Activated CD4-positive, alpha-beta T cell treated with anti-CD3 and anti-CD28 coated beads, Interleukin-2, amount 50 U/mL, for 4 hours (primary cell): ENCODE data around the gene TRIM69.
A peak's percentile ranks its signal among the peaks of the same experiment; 100 is the strongest.
"Not testable (repeated sequence)": the region's sequence is repeated elsewhere in the genome, so short reads cannot be mapped to it uniquely, and the experiment has no call there.

Experiments
- DNase-seq, 2 experiments: peaks; one replicate each; pipeline ENCODE4 v3.0.0-alpha.2; 2020

Gene TRIM69

DNA sequence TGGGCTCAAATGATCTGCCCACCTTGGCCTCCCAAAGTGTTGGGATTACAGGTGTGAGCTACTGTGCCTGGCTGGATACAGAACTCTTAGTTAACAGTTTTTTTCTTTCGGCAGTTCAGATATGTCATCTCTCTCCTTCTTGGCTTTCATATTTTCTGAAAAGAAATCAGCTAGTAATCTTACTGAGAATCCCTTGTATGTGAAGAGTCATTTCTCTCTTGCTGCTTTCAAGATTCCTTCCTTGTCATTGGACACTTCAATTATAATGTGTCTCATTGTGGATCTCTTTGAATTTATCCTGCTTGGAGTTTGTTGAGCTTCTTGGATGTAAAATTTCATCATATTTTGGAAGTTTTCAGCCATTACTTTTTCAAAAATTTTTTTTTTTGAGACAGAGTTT is 17.0 kb downstream of the TRIM69 start:
- DNase-seq, result no peak

DNA sequence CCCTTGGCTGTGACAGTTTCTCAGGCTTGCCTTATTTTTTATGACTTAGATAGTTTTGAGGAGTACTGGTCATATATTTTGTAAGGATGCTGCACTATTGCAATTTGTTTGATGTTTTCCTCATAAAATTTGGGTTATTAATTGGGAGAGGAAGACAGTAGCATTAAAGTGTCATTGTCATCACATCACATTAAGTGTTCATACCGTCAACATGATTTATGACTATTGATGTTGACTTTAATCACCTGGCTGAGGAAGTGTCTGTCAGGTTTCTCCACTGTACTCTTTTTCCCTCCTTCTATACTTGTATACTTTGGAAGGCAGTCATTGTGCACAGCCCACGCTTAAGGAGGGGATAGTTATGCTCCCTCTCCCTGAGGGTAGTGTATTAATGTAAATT is 26.9 kb downstream of the TRIM69 start:
- DNase-seq, result no peak

DNA sequence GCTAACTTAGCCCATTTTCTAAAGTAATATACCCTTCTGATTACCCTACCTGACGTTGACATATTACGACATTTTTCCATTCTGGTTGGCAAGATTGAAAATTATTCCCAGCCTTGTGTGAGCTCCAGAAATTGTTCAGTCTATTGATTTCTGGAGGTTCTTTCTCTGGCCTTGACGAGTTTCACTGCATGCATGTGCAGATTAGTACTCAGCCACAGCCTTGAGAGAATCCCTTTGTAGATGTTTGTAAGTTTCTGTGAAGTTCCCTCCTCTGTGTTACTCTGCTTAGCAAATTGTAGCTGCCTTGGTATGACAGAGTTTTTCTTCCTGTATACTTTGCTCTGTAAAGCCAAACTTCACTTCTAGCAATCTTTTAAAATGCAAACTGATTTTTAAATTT is 27.5 kb downstream of the TRIM69 start:
- DNase-seq, result no peak

DNA sequence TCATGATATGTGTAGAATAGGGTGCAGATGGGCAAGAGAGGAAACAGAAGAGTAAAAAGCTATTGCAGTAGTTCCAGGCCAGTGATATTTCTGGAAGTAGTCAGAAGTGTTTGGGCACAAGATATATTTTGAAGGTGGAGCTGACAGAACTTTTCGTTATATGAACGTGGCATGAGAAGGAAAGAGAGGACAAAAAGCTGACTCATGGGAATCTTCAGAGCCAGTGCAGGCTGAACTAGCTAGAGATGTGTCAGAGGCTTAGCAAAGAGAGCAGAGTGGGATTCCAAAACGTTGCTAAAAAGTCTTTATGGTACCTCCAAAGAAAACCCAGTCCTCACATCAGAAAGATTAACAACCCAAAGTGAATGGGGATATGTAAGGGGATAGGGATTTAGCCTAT is 28.7 kb downstream of the TRIM69 start:
- no peak for DNase-seq

DNA sequence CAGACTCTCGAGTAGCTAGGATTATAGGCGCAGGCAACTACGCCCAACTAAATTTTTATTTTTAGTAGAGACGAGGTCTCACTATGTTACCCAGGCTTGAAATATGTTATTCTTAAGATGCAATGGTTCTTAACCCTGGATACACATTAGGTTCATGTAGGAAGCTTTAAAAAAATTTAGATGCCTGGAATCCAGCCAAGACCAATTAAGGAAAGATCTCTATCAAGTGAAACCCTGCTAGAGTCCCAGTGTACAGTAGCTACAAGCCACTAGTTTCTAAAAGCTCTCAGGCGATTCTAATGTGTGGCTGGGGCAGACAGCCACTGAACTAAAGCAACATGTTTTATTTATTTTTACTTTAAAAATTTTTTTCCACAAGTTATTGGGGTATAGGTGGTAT is 33.2 kb downstream of the TRIM69 start:
- no peak for DNase-seq

DNA sequence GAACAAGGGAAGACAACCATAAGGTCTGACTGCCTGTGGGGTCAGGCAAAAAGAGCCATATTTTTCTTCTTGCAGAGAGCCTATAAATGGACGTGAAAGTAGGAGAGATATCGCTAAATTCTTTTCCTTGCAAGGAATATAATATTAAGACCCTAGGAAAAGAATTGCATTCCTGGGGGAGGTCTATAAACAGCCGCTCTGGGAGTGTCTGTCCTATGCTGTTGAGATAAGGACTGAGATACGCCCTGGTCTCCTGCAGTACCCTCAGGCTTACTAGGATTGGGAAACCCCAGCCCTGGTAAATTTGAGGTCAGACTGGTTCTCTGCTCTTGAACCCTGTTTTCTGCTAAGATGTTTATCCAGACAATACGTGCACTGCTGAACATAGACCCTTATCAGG is 34.4 kb downstream of the TRIM69 start:
- DNase-seq, result not testable (repeated sequence)

DNA sequence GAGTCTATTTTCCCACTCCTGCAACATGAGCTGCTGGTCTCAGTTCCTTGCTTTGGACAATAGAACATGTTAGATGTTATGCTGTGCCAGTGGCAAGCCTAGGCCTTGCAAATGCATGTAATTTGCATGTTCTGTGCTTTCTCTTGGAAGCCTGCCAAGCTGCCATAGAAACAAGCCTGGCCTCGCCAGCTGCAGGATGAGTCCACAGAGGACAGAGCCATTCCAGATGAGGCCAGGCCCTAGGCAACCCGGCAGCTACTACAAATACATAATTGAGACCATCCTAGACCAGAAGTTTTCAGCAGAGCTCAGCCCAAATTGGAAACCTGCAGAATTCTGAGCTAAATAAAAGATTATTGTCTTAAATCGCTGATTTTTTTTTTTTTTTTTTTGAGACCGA is 39.6 kb downstream of the TRIM69 start:
- DNase-seq, result no peak

DNA sequence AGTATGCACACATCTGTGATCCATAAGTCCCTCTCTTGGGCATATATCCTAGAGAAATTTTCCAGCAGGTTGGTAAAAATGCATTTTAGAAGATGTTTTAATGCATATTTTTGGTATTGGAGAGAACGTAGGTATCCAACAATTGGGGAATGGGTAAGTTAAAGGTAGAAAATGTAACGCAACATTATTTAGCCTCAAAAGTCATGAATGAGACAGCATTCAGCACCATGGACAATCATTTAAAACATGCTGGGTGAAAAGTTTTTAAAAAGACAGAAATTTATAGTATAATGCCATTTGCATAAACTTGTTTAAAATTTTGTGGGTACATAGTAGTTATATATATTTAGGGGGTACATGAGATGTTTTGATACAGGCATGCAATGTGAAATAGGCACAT is 43.4 kb downstream of the TRIM69 start:
- no peak for DNase-seq

DNA sequence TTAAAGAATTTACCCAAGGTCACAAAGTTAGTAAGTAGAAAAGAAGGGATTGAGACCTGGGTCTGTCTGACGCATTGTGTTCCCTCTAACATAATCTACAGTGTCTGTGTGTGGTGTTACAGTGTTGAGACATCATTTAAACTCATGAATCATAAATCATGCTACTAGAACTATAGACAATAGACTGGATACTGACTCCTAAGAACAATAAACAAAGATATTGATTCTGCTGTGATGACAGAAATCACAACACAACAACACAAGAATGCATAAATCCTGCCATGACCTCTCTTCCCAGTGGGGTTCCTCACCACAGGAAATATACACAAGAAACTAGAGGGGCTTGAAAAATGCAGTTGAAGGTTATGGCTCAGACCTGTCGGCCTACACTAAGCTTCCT is 44.3 kb downstream of the TRIM69 start:
- DNase-seq, result no peak

DNA sequence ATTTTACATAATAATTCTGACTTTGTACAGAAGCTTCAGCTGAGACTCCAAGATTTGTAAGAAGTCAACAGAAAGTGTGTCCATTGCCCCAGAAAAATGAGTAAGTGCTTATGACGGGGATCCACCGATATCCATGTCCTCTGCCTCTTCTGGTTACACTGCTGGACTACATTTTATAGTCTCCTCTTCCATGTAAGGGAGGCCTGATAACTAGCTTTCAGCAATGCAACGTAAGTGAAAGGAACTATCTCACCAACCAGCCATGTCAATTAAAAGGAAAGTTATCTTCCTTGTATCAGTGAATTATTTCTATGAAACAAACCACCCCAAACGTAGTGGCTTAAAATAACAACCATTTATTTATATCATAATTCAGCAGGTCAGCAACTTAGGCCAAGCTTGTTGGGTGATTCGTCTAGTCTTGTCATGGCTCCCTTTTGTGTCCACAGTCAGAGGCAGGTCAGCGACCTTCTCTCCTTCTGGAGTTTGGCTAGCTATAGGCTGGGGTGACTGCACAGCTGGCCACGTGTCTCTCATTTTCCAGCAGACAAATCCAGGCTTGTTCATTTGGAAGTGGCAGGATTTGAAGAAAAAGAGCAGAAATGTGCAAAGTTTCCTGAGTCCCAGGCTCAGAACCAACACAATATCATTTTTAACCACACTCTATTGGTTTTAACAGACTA is 44.9 kb downstream of the TRIM69 start:
- no peak for DNase-seq

DNA sequence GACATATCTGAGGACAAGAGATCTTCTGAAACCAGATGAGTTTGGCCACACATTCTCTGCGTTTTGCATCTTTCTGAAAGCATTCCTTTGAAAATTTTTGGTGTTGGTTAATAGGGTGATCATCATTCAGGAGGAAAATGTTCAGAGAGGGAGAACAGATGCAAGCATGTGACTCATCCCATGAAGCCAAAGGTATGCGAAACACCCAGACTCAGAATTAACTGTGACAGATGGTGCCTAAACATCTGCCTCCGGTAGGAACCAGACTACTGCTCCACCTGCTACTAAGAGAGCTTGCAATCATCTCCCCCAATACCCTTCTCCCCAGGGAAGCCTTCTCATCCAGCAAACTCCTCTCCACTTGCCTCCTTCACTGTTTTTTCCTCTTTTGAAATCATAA is 46.2 kb downstream of the TRIM69 start:
- DNase-seq, result no peak

DNA sequence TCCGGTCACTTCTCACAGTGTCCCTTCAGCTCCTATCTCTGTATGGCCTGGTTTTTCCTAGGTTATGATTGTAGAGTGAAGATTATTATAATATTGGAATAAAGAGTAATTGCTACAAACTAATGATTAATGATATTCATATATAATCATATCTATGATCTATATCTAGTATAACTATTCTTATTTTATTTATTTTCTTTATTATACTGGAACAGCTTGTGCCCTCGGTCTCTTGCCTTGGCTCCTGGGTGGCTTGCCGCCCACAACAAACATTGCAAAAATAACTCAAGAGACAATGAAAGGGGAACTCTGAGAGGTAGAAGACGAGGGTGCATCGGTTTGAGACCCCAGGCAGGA is 48.6 kb downstream of the TRIM69 start:
- DNase-seq, result not testable (repeated sequence)

DNA sequence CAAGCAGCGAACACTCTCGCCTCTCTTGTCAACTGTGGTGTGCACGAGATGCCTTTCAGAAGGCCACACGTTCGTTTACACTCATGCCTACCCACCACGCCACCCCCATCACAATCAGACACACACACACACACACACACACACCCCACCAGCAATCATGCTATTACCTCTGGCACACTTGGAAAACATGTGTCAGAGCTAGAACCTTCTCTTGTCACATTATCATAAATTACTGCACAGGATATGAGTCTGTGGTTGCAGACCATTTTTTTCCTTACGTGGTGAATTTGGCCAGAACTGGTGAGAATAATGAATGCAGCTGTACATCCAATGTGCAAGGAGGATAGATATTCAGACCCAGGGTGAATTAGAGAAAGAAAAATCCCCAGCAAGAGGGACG is 52.4 kb downstream of the TRIM69 start:
- DNase-seq, result peak; percentile 29 to 33

DNA sequence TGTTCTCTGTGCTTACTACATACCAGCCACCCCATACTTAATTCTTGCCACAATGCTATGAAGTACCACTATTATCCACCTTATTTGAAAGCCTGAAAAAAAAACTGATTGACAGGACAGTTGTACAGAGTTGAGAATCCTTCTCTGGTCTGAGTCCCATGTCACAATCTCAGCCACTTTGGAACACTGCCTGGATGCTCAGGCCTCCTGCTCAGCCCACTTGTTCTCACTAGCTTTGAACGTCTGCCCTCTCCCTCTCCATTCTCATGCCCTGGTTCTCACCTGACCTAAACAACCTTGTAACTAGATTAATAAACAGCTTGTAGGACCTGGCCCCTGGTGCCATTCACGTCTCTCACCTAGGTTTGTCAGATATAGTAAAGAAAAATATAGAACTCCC is 53.9 kb downstream of the TRIM69 start:
- no peak for DNase-seq

DNA sequence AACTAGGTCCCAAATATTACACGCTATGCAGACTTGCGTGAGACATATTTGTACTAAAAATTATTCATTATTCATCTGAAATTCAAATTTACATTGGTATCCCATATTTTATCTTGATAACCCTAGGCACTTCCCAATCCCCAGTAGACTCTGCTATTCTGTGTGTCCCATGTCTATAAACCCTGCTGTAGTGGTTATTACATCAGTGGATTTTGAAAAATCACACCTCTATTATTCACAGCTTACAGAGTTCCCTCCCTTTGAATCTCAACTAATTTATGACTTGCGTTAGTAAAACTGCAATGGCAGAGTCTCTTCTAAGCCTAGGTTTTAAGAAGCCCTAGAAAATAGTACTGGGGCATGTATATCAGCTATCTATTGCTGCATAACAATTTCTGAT is 54.3 kb downstream of the TRIM69 start:
- DNase-seq, result no peak

DNA sequence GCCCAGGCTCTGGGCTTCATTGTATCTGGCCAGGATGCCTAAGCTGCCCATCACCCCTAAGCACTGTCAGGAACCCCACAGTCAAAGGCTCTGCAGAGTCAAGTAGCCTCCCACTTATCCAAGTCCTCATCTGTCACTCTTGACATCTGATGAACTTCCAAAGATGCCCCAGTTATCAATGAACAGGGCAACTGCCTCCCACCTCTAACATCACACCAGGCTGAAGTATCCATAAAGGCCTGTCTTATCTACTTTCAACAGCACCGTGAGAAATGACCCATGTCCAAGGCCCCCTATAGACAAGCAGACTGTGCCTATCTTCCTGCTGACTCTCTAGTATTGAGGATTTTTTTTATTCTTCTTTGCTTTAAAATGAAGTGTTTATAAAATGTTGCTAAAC is 56.4 kb downstream of the TRIM69 start:
- DNase-seq, result no peak

DNA sequence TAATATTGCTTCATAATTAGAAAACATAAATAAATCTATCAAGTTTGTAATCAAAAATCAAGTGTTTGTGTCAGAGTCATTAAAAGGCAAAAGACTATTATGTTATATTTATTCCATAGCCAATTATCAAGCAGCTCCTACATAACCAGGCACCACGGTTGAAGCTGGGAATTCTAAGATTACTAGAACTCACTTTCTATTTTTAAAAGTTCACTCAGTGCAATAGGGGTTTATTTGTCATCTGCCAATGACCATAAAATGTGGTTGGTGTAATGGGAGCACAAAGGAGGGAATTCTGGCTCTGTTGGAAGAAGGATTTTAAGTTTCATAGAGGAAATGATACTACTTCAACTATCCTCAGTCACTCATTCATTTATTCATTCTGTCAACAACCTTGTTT is 57.7 kb downstream of the TRIM69 start:
- no peak for DNase-seq

DNA sequence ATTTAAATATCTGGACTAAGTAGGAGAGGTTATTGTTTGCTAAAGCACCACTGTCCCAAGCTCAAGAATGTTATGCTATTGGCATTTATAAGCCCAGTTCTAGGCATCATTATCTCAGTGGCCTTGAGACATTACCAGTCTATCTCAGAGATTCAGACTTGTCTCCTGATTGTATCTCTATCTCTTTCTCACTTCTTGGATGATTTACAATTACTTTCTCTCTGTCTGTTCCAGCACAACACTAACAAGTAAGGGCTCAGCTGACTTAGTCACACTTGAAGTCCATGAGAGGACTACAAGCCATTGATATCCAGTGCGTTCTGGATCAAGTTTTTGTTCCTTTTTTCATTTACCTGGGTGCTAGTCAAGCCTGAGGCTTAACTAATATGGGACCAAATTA is 60.2 kb downstream of the TRIM69 start:
- no peak for DNase-seq

DNA sequence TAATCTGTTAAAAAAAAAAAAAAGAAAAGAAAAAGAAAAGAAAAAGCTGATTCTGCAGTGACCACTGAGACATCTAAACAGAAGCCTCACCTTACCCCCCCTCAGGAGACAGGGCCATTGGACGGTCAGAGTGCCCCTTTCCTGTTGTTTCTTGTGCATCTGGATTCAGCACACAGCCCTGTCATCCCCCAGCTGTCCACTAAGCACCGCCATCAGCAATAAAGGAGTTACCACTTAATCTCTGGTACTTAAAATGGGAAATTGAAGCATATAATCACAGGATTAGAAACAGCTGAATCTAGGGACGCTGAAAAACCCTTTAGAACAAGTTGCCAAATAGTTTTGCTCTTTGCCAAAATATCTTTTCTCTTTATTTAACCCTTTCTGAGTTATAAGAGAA is 62.5 kb downstream of the TRIM69 start:
- DNase-seq, result no peak

DNA sequence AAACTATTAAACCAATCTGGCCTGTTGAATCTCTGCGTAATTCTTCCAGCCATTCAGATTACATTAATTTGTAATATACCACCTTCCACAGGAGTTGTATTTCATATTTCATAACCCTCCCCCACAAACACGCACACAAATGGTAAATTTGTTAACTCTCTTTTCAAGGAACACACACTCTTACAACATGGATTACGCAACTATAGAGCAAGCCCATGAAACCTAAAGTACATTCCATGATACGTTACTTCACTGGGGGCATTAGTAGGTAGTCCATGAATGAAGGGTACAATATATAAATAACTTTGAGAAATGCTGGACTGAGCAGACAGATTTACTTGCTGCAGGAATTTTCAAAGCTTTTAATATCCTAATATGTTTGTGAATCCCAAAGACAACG is 65.0 kb downstream of the TRIM69 start:
- no peak for DNase-seq

DNA sequence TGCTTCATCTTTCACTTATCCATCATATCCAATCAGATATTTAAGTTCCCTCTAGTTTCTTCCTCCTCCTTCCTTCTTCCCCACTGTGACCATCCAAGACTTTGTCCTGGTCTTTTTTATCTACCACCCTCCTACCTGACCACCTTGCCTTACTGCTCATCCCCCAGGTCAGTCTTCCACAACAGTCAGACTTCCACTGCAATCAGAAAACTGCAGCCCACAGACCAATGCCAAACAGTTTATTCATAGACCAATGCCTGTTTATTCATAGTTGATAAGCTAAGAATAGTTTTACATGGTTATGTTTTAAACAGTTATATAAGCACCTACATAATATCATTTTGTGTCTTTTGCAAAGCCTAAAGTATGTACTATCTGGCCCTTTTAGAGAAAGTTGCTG is 65.5 kb downstream of the TRIM69 start:
- DNase-seq, result no peak

DNA sequence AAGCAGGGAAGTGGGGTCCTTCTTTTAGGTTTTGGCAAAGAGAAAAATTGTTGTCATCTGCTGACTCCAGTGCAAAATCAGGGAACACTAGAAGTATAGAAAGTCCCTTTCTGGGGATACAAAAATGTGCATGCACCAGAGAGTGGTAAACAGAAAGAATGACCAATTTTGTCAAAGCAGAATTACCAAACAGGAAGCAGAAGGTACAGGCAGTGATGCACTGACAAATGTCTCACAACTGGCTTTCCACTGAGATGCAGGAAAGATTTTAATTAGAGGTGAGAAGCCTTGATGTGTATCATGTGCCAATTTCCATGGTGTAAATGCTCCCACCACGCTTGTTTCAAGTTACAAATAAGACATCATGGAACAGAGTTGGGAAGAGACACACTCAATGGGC is 66.0 kb downstream of the TRIM69 start:
- no peak for DNase-seq

DNA sequence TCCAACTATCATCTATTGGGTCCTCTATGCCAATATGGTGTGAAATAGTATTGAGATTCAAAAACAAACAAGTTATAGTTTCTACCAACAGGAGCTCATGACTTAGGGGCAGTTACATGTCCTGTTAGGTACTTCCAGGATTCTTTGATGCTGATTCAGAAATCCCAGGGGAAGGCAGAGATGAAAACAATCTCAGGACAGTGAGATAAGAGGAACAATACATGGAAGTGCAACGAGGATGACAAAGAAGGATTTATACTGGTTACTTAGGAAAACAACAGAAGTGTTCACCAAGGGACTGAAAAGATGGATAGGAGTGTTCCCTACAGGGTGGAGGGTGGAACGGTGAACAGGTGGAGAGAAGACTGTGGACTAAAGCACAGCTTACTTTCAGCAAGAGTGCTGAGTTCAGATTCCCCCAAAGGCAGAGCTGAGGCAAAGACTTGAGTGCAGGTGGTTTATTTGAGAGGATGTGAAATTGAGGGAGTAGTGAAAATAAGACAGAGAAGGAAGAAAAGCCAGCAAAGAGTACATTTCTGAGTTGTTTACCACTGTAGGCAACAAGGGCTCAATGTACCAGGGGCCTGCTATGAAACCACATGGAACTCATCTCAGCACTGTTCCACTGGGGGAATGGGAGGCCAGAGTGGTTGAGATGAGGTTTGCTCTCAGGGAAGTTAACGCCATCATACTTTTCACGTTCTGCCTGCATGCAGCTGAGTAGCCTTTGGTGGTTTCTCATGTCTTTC is 68.1 kb downstream of the TRIM69 start:
- DNase-seq, result no peak

DNA sequence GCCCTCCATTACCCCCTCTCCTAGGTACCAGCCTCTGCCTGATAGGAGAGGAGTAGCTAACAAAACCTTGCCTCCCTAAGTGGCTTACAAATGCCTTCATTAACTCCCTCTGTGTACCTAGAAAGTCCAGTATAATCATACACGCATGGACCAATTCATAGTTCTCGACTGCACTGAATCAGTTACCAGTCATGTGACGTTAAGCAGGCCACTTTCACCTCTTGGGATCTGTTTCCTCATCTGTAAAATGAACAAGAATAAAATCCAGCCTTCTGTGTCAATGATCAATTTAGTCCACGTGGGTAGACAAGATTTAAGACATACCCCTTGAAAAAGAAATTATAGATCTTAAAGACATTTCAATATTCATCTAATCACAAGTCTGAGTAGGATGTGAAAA is 72.2 kb downstream of the TRIM69 start:
- DNase-seq, result no peak

DNA sequence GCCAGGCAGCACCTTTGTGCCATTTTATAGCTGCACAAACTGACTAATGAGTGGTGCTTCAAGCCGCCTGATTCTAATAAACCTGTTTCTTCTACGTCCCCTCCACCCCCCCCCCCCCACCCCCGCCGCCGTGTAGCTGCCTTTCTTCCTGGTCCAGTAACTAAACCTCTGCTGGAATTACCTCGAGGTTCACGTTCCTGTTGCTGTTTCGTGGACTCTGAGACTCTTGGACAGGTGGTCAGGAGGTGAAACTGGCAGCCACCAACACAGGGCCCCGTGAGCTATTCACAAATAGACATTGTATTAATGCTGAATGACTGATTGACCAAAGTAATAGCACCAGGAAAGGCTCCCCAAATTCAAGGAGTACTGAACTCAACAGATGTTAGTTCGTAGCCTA is 73.9 kb downstream of the TRIM69 start:
- DNase-seq, result no peak
